Activated B cell treated with CpG ODN at 0.5 μM for 24 hours (primary cell): ENCODE data around the gene ZSCAN30. TPM values are rescaled to one million over a fixed set of nuclear protein-coding genes. Genes with fewer than 3 reads are reported as not detected.

Source experiments
- ATAC-seq: fragments of 200-7000 bp; cut with Tn5 transposase; one replicate; pipeline ENCODE4 v1.10.0; 2021; ENCODE audit warnings: low read depth, mild to moderate bottlenecking, moderate library complexity
- CTCF ChIA-PET: fragments of 350-600 bp; sonication (Branson Sonifier 250); formaldehyde crosslinking; loops from one replicate; lab custom pipeline; 2021; ENCODE audit warnings: antibody characterized with exemption; lab: Charles Lee
- POLR2A ChIA-PET: fragments of 350-600 bp; sonication (Branson Sonifier 250); formaldehyde crosslinking; loops from one replicate; lab custom pipeline; 2021; ENCODE audit warnings: antibody characterized with exemption; lab: Charles Lee
- DNase-seq: peaks from one replicate; pipeline ENCODE4 v3.0.0; 2022
- H3K27ac Mint-ChIP-seq: one replicate; pipeline ENCODE4 v1.8.0; 2020; ENCODE audit warnings: mixed read lengths
- H3K27me3 Mint-ChIP-seq: one replicate; pipeline ENCODE4 v1.8.0; 2021; ENCODE audit warnings: mixed read lengths
- H3K36me3 Mint-ChIP-seq: one replicate; pipeline ENCODE4 v1.8.0; 2021; ENCODE audit warnings: low read depth, mixed read lengths
- H3K4me1 Mint-ChIP-seq: one replicate; pipeline ENCODE4 v1.8.0; 2021; ENCODE audit warnings: mixed read lengths
- H3K4me3 Mint-ChIP-seq: one replicate; pipeline ENCODE4 v1.8.0; 2020; ENCODE audit warnings: mild to moderate bottlenecking, mixed read lengths
- H3K9me3 Mint-ChIP-seq: one replicate; pipeline ENCODE4 v1.8.0; 2020; ENCODE audit warnings: mixed read lengths
- intact Hi-C: fragments of 100-400 bp; cut with micrococcal nuclease; formaldehyde crosslinking; loops from one replicate; pipeline ENCODE4 v1.15.1; 2024
- total RNA-seq: library from RNA; stranded (reverse); gene quantifications from 2 replicates; pipeline ENCODE4 v1.2.3, GENCODE V29; 2022
- TF ChIP-seq, protein P1 (sequence below): fragments of 200-600 bp; IDR thresholded peaks from one replicate; pipeline ENCODE4 v1.8.0; 2022; ENCODE audit warnings: antibody characterized with exemption, mild to moderate bottlenecking

The ZSCAN30 gene
- total RNA-seq, 1 donor from 2014 or later = 23.8 TPM

DNA sequence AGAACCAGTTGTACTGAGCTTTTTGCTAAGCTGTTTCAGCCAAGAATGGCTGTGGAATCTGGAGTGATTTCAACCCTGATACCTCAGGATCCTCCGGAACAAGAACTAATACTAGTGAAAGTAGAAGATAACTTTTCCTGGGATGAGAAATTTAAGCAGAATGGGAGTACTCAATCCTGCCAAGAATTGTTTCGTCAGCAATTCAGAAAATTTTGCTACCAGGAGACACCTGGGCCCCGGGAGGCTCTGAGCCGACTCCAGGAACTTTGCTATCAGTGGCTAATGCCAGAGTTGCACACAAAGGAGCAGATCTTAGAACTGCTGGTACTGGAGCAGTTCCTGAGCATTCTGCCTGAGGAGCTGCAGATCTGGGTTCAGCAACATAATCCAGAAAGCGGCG lies 47.6 kb downstream of the ZSCAN30 start:
- Mint-ChIP-seq H3K4me3 (no peak overlapping the region), H3K27me3 (no peaks in the 10 kb centered on the region), H3K4me1 (peaks cover 36% of the 10 kb centered on the region), H3K9me3 (peaks cover 25% of the 10 kb centered on the region), H3K36me3 (peaks cover 65% of the 10 kb centered on the region), H3K27ac (no peak overlapping the region)
- intact Hi-C loops = loop anchor here (5.0 kb wide), 1 partner anchor 340 kb away; the partner anchor contains the start of gene GALNT1
- TF ChIP-seq, protein P1, sequence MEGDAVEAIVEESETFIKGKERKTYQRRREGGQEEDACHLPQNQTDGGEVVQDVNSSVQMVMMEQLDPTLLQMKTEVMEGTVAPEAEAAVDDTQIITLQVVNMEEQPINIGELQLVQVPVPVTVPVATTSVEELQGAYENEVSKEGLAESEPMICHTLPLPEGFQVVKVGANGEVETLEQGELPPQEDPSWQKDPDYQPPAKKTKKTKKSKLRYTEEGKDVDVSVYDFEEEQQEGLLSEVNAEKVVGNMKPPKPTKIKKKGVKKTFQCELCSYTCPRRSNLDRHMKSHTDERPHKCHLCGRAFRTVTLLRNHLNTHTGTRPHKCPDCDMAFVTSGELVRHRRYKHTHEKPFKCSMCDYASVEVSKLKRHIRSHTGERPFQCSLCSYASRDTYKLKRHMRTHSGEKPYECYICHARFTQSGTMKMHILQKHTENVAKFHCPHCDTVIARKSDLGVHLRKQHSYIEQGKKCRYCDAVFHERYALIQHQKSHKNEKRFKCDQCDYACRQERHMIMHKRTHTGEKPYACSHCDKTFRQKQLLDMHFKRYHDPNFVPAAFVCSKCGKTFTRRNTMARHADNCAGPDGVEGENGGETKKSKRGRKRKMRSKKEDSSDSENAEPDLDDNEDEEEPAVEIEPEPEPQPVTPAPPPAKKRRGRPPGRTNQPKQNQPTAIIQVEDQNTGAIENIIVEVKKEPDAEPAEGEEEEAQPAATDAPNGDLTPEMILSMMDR = no peak
- POLR2A ChIA-PET = interaction anchor here (1.2 to 4.2 kb wide), 3 partner anchors 12 to 213 kb away, joined by 3 to 19 read pairs (median 16); no protein-coding TSS in a partner anchor
- DNase-seq (no peak), ATAC-seq (no peak)
- CTCF ChIA-PET = no interaction called here

DNA sequence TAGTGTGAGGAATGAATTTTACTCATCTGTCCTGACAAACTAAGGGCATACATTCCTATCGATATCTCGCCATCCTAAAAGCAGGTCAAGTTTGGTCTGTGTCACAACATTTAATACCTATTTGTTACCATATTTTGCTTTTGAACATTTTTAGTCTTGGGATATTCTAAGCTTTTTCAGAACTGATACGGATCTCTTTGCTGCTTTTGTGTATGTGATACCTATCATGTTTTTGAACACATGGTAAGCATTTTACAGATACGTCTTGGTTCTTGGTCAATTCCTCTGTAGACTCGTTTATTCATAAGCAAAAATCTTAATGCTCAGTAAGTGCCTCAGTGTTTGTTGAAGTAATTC lies 48.6 kb downstream of the ZSCAN30 start:
- DNase-seq (no peak), ATAC-seq (no peak)
- peaks cover 55% of the 10 kb centered on the region for H3K36me3 Mint-ChIP-seq
- H3K27me3 Mint-ChIP-seq = no peaks in the 10 kb centered on the region
- ChIA-PET POLR2A (interaction anchor here (0.5 to 4.2 kb wide), 13 partner anchors 9 to 256 kb away, joined by 3 to 54 read pairs (median 9); partner anchors contain the start of genes INO80C, MAPRE2, ZNF24 and ZSCAN30), CTCF (no interaction called here)
- TF ChIP-seq, protein P1 = no peak
- peak overlapping the region; percentile 98 for H3K27ac Mint-ChIP-seq
- H3K4me3 Mint-ChIP-seq = peak overlapping the region; percentile 97
- intact Hi-C loops = loop anchor here (1.0 to 5.0 kb wide), 2 partner anchors 341 to 731 kb away; partner anchors contain the start of genes GALNT1 and RMP24
- peaks cover 19% of the 10 kb centered on the region for H3K9me3 Mint-ChIP-seq
- H3K4me1 Mint-ChIP-seq = peaks cover 26% of the 10 kb centered on the region

DNA sequence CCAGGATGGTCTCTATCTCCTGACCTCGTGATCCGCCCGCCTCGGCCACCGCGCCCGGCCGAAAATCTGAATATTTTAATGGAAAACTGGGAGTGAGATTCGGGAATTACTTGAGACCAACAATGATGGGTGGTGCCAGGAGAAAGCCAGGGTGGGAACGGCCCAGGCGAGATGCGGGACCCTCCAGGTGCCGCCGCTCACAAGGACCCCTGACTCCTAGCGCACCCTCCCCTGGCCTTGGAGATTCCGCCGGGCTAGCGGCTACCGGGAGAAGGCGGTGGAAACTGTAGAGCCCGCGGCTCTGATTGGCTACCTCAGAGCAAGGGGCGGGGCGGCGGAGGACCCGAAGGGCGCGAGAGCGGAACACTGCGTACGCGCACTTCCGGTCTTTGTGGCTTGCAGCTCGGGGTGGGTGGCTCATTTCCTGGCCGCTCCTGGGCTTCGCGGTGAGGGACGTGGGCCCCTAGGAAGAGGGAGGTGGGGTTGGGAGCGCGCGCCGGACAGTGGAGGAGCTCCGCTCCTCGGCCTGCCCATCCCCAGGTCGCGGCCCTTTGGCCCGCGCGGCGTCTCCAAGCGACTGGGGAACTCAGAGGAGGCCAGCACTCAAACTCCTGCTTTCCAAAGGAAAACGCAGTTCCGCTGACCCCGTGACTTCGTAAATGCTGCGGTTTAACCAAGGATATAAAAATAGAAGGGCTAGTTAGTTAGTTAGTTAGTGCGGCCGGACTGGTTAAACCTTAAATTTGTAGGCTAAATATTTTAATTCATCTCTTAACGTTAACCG lies 49.2 kb downstream of the ZSCAN30 start, which contains the start of gene ZNF397:
TSS of gene ZNF397 (plus strand) at position 371 of the 784 bp plus-strand sequence. CDS start 1,437 bp downstream, outside the sequence.
- peak within 1 kb of the TSS; percentile 98 for H3K27ac Mint-ChIP-seq
- POLR2A ChIA-PET = interaction anchor here (0.5 to 4.2 kb wide), 27 partner anchors 9 to 569 kb away, joined by 3 to 54 read pairs (median 4); partner anchors contain the start of genes INO80C, MAPRE2, ZNF24 and ZSCAN30
- H3K9me3 Mint-ChIP-seq = peaks cover 17% of the 10 kb centered on the region

DNA sequence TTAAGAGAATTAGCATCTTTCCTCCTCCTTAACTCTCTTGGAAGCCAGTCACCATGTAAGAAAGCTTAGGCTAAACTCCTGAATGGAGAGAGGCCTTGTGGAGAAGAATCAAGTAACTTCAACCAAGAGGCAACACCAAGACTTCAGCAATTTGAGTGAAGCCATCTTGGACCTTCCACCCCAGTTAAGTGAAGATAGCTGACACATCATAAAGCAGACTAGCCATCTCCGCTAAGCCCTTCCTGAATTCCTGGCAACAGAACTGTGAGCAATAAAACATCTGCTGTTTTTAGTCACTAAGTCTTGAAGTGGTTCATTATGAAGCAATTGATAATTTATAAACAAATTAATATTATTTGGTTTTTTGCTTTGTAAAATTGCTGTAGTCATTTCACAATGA lies 50.7 kb downstream of the ZSCAN30 start:
- Mint-ChIP-seq H3K36me3 (peaks cover 34% of the 10 kb centered on the region), H3K9me3 (peaks cover 9% of the 10 kb centered on the region), H3K4me3 (peak overlapping the region; percentile 13), H3K27ac (no peak overlapping the region), H3K27me3 (no peaks in the 10 kb centered on the region), H3K4me1 (peaks cover 20% of the 10 kb centered on the region)
- TF ChIP-seq, protein P1 = no peak
- ChIA-PET POLR2A (interaction anchor here (1.2 to 4.2 kb wide), 5 partner anchors 29 to 209 kb away, joined by 5 to 54 read pairs (median 16); partner anchors contain the start of genes MAPRE2 and ZSCAN30), CTCF (interaction anchor here (1.7 to 2.5 kb wide), 2 partner anchors 116 to 210 kb away, joined by 6 to 8 read pairs; no protein-coding TSS in a partner anchor)
- ATAC-seq = no peak
- DNase-seq = no peak
- intact Hi-C loops = no loop called here

More for the DNA sequence above, 49.2 kb downstream of the ZSCAN30 start, which contains the start of gene ZNF397:
- peak; percentile 93 for DNase-seq
- H3K4me1 Mint-ChIP-seq = peaks cover 22% of the 10 kb centered on the region
- peak within 1 kb of the TSS; percentile 97 for H3K4me3 Mint-ChIP-seq
- peaks cover 50% of the 10 kb centered on the region for H3K36me3 Mint-ChIP-seq
- peak; percentile 97 for ATAC-seq
- intact Hi-C loops = loop anchor here (1.0 to 5.0 kb wide), 9 partner anchors 26 to 888 kb away; partner anchors contain the start of genes ELP2, GALNT1, INO80C and MAPRE2
- CTCF ChIA-PET = interaction anchor here (0.7 to 2.5 kb wide), 5 partner anchors 49 to 234 kb away, joined by 3 to 8 read pairs (median 5); partner anchors contain the start of gene ZSCAN30
- H3K27me3 Mint-ChIP-seq = no peaks in the 10 kb centered on the region
- TF ChIP-seq, protein P1 = no peak
